Endodermal cell (in vitro differentiated cells): ENCODE results near the gene MYO16. TPM values are rescaled to one million over a fixed set of nuclear protein-coding genes. Genes with fewer than 3 reads are reported as not detected.

Experiments used
- DNase-seq: peaks from one replicate; pipeline ENCODE4 v3.0.0-alpha.2; 2017
- H3K27ac ChIP-seq: 2 replicates; pipeline ENCODE4 v1.5.1; 2013; ENCODE audit warnings: mild to moderate bottlenecking, low read depth, low read length, moderate library complexity
- H3K27me3 ChIP-seq: 2 replicates; pipeline ENCODE4 v1.6.1; 2013; ENCODE audit warnings: mild to moderate bottlenecking, low read length, moderate library complexity; ENCODE audit not compliant: insufficient read depth, control insufficient read depth, poor library complexity, severe bottlenecking
- H3K36me3 ChIP-seq: 2 replicates; pipeline ENCODE4 v1.7.0; 2013; ENCODE audit warnings: mild to moderate bottlenecking, low read length, moderate library complexity; ENCODE audit not compliant: control insufficient read depth, insufficient read depth
- H3K4me1 ChIP-seq: one replicate; pipeline ENCODE4 v1.7.0; 2013; ENCODE audit warnings: low read length; ENCODE audit not compliant: control insufficient read depth, insufficient read depth
- H3K4me3 ChIP-seq: 2 replicates; pipeline ENCODE4 v1.5.1; 2013; ENCODE audit warnings: mild to moderate bottlenecking, low read length, moderate library complexity
- H3K9ac ChIP-seq: 2 replicates; pipeline ENCODE4 v1.6.1; 2013; ENCODE audit warnings: mild to moderate bottlenecking, low read length, moderate library complexity; ENCODE audit not compliant: poor library complexity, severe bottlenecking; ENCODE audit errors: extremely low read depth
- H3K9me3 ChIP-seq: 2 replicates; pipeline ENCODE4 v1.6.1; 2013; ENCODE audit warnings: mild to moderate bottlenecking, low read length, moderate library complexity; ENCODE audit not compliant: control insufficient read depth
- H3K27ac Mint-ChIP-seq: 2 replicates; pipeline ENCODE4 v1.8.0; 2020; ENCODE audit warnings: mixed read lengths
- H3K27me3 Mint-ChIP-seq: 2 replicates; pipeline ENCODE4 v1.8.0; 2021; ENCODE audit warnings: mild to moderate bottlenecking, mixed read lengths; ENCODE audit not compliant: insufficient read depth
- H3K36me3 Mint-ChIP-seq: 2 replicates; pipeline ENCODE4 v1.8.0; 2020; ENCODE audit warnings: low read depth, mixed read lengths
- H3K4me1 Mint-ChIP-seq: 2 replicates; pipeline ENCODE4 v1.8.0; 2020; ENCODE audit warnings: mixed read lengths
- H3K4me3 Mint-ChIP-seq: 2 replicates; pipeline ENCODE4 v1.8.0; 2020; ENCODE audit warnings: mild to moderate bottlenecking, moderate library complexity, mixed read lengths
- H3K9me3 Mint-ChIP-seq: 2 replicates; pipeline ENCODE4 v1.8.0; 2020; ENCODE audit warnings: mild to moderate bottlenecking, mixed read lengths
- CTCF ChIP-seq: fragments of 200-600 bp; sonication (generic); conservative IDR thresholded peaks from 2 replicates; pipeline ENCODE4 v1.5.0; 2021; ENCODE audit warnings: antibody characterized with exemption, mild to moderate bottlenecking
- WGBS, 2 experiments: methylation state at CpG; one replicate each; pipeline versions ENCODE4 v1.1.5 to v1.1.7; 2013; ENCODE audit warnings: missing lambda C conversion rate in 2 of 2, mixed read lengths in 1 of 2; ENCODE audit not compliant: insufficient coverage in 1 of 2, insufficient read length in 1 of 2; 5-methylcytosine and 5-hydroxymethylcytosine counted together
- long read RNA-seq, 4 experiments: library from polyadenylated mRNA in 2 of 4; library from RNA in 1 of 4; library from capped mRNA in 1 of 4; stranded (forward) in 3 of 4; unstranded in 1 of 4; transcript quantifications; one replicate each; pipeline ENCODE4 v2.0.0, GENCODE V29; 2020 to 2021; ENCODE audit warnings: inconsistent platforms in 1 of 4
- polyA plus RNA-seq, 2 experiments: library from polyadenylated mRNA; stranded (reverse); fragments of 50-300 nt; gene quantifications; one replicate each; pipeline ENCODE4 v1.2.3, GENCODE V29; 2013
- total RNA-seq, 2 donors: library from RNA; stranded (reverse); fragmentation: NEBNext Ultra II Directional in 1 of 2; extraction: Animal tissue kit (Norgen Biotek cat#: 25700) in 1 of 2; gene quantifications; 2 replicates in 1 of 2; 3 replicates in 1 of 2; pipeline ENCODE4 v1.2.1, GENCODE V29; 2021

Gene MYO16
- total RNA-seq: 1 to 10 TPM in 1 of 2 donors, under 1 TPM in 1; 0.70 to 1.2 TPM
- 2.1 TPM for polyA plus RNA-seq (2013, experiment 1 of 2)
- polyA plus RNA-seq (2013, experiment 2 of 2): 1.8 TPM
- long read RNA-seq, experiment 1, partial matches to known transcripts: 2 of 2 reads
- long read RNA-seq, experiment 1, other reads (novel, unspliced or antisense): 0 of 2 reads
- long read RNA-seq, experiment 2, partial matches to known transcripts: 0 of 2 reads
- long read RNA-seq, experiment 2, other reads (novel, unspliced or antisense): 2 of 2 reads
- long read RNA-seq, experiment 3, partial matches to known transcripts: 0 of 1 reads
- long read RNA-seq, experiment 3, other reads (novel, unspliced or antisense): 1 of 1 reads
- long read RNA-seq, experiment 4: 0 reads

- Mint-ChIP-seq H3K4me1 (peaks cover 3% of the 10 kb centered on the region), H3K27me3 (no peaks in the 10 kb centered on the region), H3K36me3 (no peaks in the 10 kb centered on the region), H3K27ac (no peak within 1 kb of the TSS), H3K4me3 (no peak within 1 kb of the TSS), H3K9me3 (peaks cover 8% of the 10 kb centered on the region)
- Histone ChIP-seq H3K4me3 (no peak within 1 kb of the TSS), H3K4me1 (no peaks in the 10 kb centered on the region), H3K9me3 (no peaks in the 10 kb centered on the region), H3K27ac (no peak within 1 kb of the TSS), H3K27me3 (no peaks in the 10 kb centered on the region), H3K36me3 (no peaks in the 10 kb centered on the region), H3K9ac (no peak within 1 kb of the TSS)
- 61 to 67% methylated on average over 9 to 11 of the region's 11 CpGs for WGBS, 2 experiments
- DNase-seq: no peak
- TF ChIP-seq CTCF: no peak
These were observed at the start of gene MYO16 for GRCh38 chr13:108629181-108629752. Gene MYO16, plus strand, starts transcription at chr13:108629611. Its CDS starts 234 bp downstream, at chr13:108629845.

GRCh38 chr13:108586826-108587225, 42.6 kb upstream of the MYO16 start:
- no peak overlapping the region for H3K27ac ChIP-seq
- 76 to 100% methylated on average over 2 to 3 of the region's 3 CpGs for WGBS, 2 experiments
- no peak overlapping the region for H3K4me3 ChIP-seq
- no peak for DNase-seq
- peaks cover 4% of the 10 kb centered on the region for H3K27me3 ChIP-seq
- H3K4me1 ChIP-seq: no peaks in the 10 kb centered on the region
- Mint-ChIP-seq H3K4me3 (no peak overlapping the region), H3K27me3 (peaks cover 4% of the 10 kb centered on the region), H3K4me1 (peaks cover 9% of the 10 kb centered on the region), H3K36me3 (no peaks in the 10 kb centered on the region), H3K9me3 (peaks cover 15% of the 10 kb centered on the region), H3K27ac (no peak overlapping the region)
- no peak for TF ChIP-seq CTCF
- H3K9ac ChIP-seq: no peak overlapping the region
- H3K36me3 ChIP-seq: no peaks in the 10 kb centered on the region
- peaks cover 14% of the 10 kb centered on the region for H3K9me3 ChIP-seq

- Histone ChIP-seq H3K4me3 (no peak overlapping the region), H3K36me3 (no peaks in the 10 kb centered on the region), H3K27ac (no peak overlapping the region), H3K27me3 (peaks cover 11% of the 10 kb centered on the region), H3K4me1 (no peaks in the 10 kb centered on the region), H3K9ac (no peak overlapping the region), H3K9me3 (peaks cover 14% of the 10 kb centered on the region)
- Mint-ChIP-seq H3K27ac (no peak overlapping the region), H3K4me3 (no peak overlapping the region), H3K4me1 (peaks cover 9% of the 10 kb centered on the region), H3K36me3 (no peaks in the 10 kb centered on the region), H3K9me3 (peaks cover 15% of the 10 kb centered on the region), H3K27me3 (peaks cover 12% of the 10 kb centered on the region)
- DNase-seq: no peak
- no peak for TF ChIP-seq CTCF
- 89 to 94% methylated on average over 3 of the region's 3 CpGs for WGBS, 2 experiments
These were observed 40.9 kb upstream of the MYO16 start for GRCh38 chr13:108588516-108588915.
